Vagina (tissue), 2 donors: ENCODE data around the gene GRAMD1B. TPM values are rescaled to one million over a fixed set of nuclear protein-coding genes. Genes with fewer than 3 reads are reported as not detected.
A peak's percentile ranks its signal among the peaks of the same experiment; 100 is the strongest.
"Not testable (repeated sequence)": the region's sequence is repeated elsewhere in the genome, so short reads cannot be mapped to it uniquely, and the experiment has no call there.

ENCODE experiments used
- DNase-seq, 2 donors: peaks; one replicate each; pipeline ENCODE4 v3.0.0-alpha.2; 2017; ENCODE audit errors: extremely low spot score in 2 of 2
- H3K27ac ChIP-seq: fragments of 200-600 bp; sonication (generic); one replicate; pipeline ENCODE4 v1.5.1; 2019
- H3K27me3 ChIP-seq: fragments of 200-600 bp; sonication (generic); one replicate; pipeline ENCODE4 v1.5.1; 2019
- H3K36me3 ChIP-seq, 2 donors: fragments of 200-600 bp; sonication (generic); one replicate each; pipeline ENCODE4 v1.5.1; 2017 to 2019
- H3K4me1 ChIP-seq: fragments of 200-600 bp; sonication (generic); one replicate; pipeline ENCODE4 v1.5.1; 2019
- H3K4me3 ChIP-seq, 2 donors: fragments of 200-600 bp; sonication (generic); 1 replicate in 1 of 2; 2 replicates in 1 of 2; pipeline ENCODE4 v1.5.1; 2016 to 2019
- H3K9me3 ChIP-seq: fragments of 200-600 bp; sonication (generic); one replicate; pipeline ENCODE4 v1.5.1; 2019
- POLR2A ChIP-seq, 2 donors: fragments of 450-650 bp; IDR thresholded peaks; one replicate each; pipeline ENCODE4 v1.6.1; 2017; ENCODE audit warnings: antibody characterized with exemption in 2 of 2, mild to moderate bottlenecking in 2 of 2, moderate library complexity in 2 of 2
- POLR2AphosphoS5 ChIP-seq, 2 donors: sonication (generic); formaldehyde crosslinking; IDR thresholded peaks; one replicate each; pipeline ENCODE4 v1.9.0; 2017; ENCODE audit warnings: antibody characterized with exemption in 2 of 2, mild to moderate bottlenecking in 2 of 2, low read depth in 1 of 2; ENCODE audit not compliant: insufficient read depth in 1 of 2
- intact Hi-C: fragments of 100-400 bp; cut with DNase I; formaldehyde crosslinking; loops from one replicate; pipeline ENCODE4 v1.15.1; 2023
- total RNA-seq: library from RNA; depleted of rRNA; stranded (reverse); fragments of >200 nt; gene quantifications from one replicate; pipeline ENCODE4 v1.2.3, GENCODE V29; 2016
- TF ChIP-seq, protein P1 (sequence below), 3 experiments: fragments of 450-650 bp in 2 of 3; fragments of 200-600 bp in 1 of 3; sonication (generic) in 1 of 3; IDR thresholded peaks; one replicate each; pipeline ENCODE4 v1.5.1; 2017 to 2019; ENCODE audit warnings: antibody characterized with exemption in 3 of 3, mild to moderate bottlenecking in 2 of 3, moderate library complexity in 2 of 3

The GRAMD1B gene
- total RNA-seq, 1 donor from 2014 or later = 4.9 TPM

- H3K36me3 ChIP-seq = no peaks in the 10 kb centered on the region
- H3K27ac ChIP-seq = no peak overlapping the region
- intact Hi-C loops = no loop called here
- DNase-seq = no peak
- no peaks in the 10 kb centered on the region for H3K27me3 ChIP-seq
- no peaks in the 10 kb centered on the region for H3K9me3 ChIP-seq
- H3K4me3 ChIP-seq = no peak overlapping the region
- TF ChIP-seq, protein P1, sequence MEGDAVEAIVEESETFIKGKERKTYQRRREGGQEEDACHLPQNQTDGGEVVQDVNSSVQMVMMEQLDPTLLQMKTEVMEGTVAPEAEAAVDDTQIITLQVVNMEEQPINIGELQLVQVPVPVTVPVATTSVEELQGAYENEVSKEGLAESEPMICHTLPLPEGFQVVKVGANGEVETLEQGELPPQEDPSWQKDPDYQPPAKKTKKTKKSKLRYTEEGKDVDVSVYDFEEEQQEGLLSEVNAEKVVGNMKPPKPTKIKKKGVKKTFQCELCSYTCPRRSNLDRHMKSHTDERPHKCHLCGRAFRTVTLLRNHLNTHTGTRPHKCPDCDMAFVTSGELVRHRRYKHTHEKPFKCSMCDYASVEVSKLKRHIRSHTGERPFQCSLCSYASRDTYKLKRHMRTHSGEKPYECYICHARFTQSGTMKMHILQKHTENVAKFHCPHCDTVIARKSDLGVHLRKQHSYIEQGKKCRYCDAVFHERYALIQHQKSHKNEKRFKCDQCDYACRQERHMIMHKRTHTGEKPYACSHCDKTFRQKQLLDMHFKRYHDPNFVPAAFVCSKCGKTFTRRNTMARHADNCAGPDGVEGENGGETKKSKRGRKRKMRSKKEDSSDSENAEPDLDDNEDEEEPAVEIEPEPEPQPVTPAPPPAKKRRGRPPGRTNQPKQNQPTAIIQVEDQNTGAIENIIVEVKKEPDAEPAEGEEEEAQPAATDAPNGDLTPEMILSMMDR (IDR thresholded peaks at IDR 0.05) = no peak
- TF ChIP-seq POLR2AphosphoS5 (IDR thresholded peaks at IDR 0.05; ENCODE audit: insufficient read depth in 1 of 2, low read depth in 1 of 2) (no peak), POLR2A (IDR thresholded peaks at IDR 0.05) (no peak)
- H3K4me1 ChIP-seq = no peaks in the 10 kb centered on the region
Observed at GRCh38 chr11:123507043-123507442, 77.0 kb downstream of the GRAMD1B start.

- intact Hi-C loops = no loop called here
- H3K27ac ChIP-seq = no peak overlapping the region
- H3K4me1 ChIP-seq = no peaks in the 10 kb centered on the region
- H3K4me3 ChIP-seq = no peak overlapping the region
- no peak for TF ChIP-seq POLR2AphosphoS5 (IDR thresholded peaks at IDR 0.05; ENCODE audit: insufficient read depth in 1 of 2, low read depth in 1 of 2)
- TF ChIP-seq POLR2A (IDR thresholded peaks at IDR 0.05) = no peak
- TF ChIP-seq, protein P1 (IDR thresholded peaks at IDR 0.05) = no peak
- no peaks in the 10 kb centered on the region for H3K27me3 ChIP-seq
- no peaks in the 10 kb centered on the region for H3K36me3 ChIP-seq
- DNase-seq = no peak
- H3K9me3 ChIP-seq = no peaks in the 10 kb centered on the region
Observed at GRCh38 chr11:123509737-123510578, 79.9 kb downstream of the GRAMD1B start.

GRCh38 chr11:123510579-123510905 lies 80.5 kb downstream of the GRAMD1B start:
- TF ChIP-seq POLR2AphosphoS5 (IDR thresholded peaks at IDR 0.05; ENCODE audit: insufficient read depth in 1 of 2, low read depth in 1 of 2) = no peak
- no peaks in the 10 kb centered on the region for H3K36me3 ChIP-seq
- intact Hi-C loops = no loop called here
- H3K27ac ChIP-seq = no peak overlapping the region
- no peaks in the 10 kb centered on the region for H3K4me1 ChIP-seq
- no peak for DNase-seq
- no peaks in the 10 kb centered on the region for H3K9me3 ChIP-seq
- no peak overlapping the region for H3K4me3 ChIP-seq
- H3K27me3 ChIP-seq = no peaks in the 10 kb centered on the region

GRCh38 chr11:123511037-123511870 lies 81.2 kb downstream of the GRAMD1B start:
- no peaks in the 10 kb centered on the region for H3K9me3 ChIP-seq
- DNase-seq = no peak
- no peak overlapping the region for H3K27ac ChIP-seq
- TF ChIP-seq, protein P1 (IDR thresholded peaks at IDR 0.05) = peak; percentile 47 to 73 (median 47)
- TF ChIP-seq POLR2A (IDR thresholded peaks at IDR 0.05) = no peak
- intact Hi-C loops = no loop called here
- no peaks in the 10 kb centered on the region for H3K36me3 ChIP-seq
- H3K27me3 ChIP-seq = no peaks in the 10 kb centered on the region
- H3K4me1 ChIP-seq = no peaks in the 10 kb centered on the region
- H3K4me3 ChIP-seq = no peak overlapping the region

DNA sequence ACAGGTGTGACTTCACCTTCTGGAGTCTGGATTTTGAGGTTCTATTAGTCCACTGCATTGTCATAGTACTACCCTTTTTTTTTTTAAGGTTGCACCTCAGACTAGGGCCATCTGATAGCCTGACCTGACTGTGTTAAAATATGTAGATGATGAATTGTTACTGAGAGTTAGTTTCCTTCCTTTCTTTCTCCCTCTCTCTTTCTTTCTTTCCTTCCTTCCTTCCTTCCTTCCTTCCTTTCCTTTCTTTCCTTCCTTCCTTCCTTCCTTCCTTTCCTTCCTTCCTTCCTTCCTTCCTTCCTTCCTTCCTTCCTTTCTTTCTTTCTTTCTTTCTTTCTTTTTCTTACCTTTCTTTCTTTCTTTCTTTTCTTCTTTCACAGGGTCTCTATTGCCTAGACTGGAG lies 83.2 kb downstream of the GRAMD1B start:
- H3K27me3 ChIP-seq, intact Hi-C loops, H3K4me3 ChIP-seq, DNase-seq, H3K36me3 ChIP-seq, H3K4me1 ChIP-seq, H3K27ac ChIP-seq, H3K9me3 ChIP-seq: not testable (repeated sequence)

GRCh38 chr11:123516238-123516637 lies 86.2 kb downstream of the GRAMD1B start:
- Histone ChIP-seq H3K4me1 (no peaks in the 10 kb centered on the region), H3K27me3 (no peaks in the 10 kb centered on the region), H3K9me3 (no peaks in the 10 kb centered on the region), H3K36me3 (no peaks in the 10 kb centered on the region), H3K4me3 (no peak overlapping the region), H3K27ac (no peak overlapping the region)
- no peak for TF ChIP-seq POLR2A (IDR thresholded peaks at IDR 0.05)
- TF ChIP-seq, protein P1 (IDR thresholded peaks at IDR 0.05) = no peak
- TF ChIP-seq POLR2AphosphoS5 (IDR thresholded peaks at IDR 0.05; ENCODE audit: insufficient read depth in 1 of 2, low read depth in 1 of 2) = no peak
- intact Hi-C loops = no loop called here
- DNase-seq = no peak
